Measurements from ENCODE around the gene MCC. TPM values are rescaled to one million over a fixed set of nuclear protein-coding genes. Genes with fewer than 3 reads are reported as not detected.

Gene MCC
- total and polyA plus RNA-seq, 2 donors (not counting 1 experiment from before 2014, with no cell fraction given): 3.2 to 41.3 TPM

DNA sequence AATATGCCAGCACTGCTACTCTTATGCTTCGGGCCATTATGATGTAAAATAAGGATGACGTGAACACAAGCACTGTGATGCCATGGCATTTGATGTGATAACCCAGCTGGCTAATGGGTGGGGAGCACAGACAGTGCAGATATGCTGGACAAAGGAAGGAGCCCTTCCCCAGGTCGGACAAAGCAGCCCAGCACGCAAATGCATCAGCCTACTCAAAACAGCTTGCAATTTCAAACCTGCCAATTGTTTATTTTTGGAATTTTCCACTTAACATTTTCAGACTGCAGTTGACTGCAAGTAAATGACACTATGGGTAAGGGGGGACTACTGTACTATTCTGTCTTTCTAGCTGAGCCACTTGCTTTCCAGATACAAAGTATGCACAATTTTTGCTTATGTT lies 330.4 kb downstream of the MCC start:
- no peaks in the 10 kb centered on the region for H3K36me3 ChIP-seq (ENCODE audit: control insufficient read depth, insufficient read depth, low read length)
- no peaks in the 10 kb centered on the region for H3K79me2 ChIP-seq (ENCODE audit: control insufficient read depth, insufficient read depth, low read length)

DNA sequence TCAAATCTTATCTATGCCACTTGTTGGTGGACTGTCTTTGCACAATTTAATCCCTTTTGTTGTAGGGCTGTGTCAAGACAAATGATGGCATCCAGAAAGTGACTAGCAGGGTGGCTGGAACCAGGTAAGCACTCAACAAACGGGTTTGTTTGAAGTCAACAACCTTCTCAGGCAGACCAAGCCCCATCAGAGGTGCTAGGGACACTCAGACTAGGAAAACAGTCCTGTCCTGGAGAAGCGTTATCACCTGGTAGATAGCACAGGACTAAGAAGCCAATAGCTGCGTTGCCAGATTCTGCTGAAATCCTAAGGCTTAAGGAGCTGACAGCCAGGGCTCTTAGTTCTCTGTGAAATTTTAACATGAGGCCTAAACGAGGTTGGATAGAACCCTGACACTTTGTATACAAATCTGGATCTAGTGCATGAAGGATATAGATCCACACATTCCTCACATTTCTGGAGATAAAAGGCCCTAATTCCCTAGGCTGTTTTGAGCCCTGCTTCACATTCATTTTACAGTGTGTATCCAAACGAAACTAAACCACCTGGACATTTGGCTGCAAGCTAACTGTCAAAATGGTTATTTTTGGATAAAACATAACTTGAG lies 331.9 kb downstream of the MCC start:
- no peaks in the 10 kb centered on the region for H3K36me3 ChIP-seq (ENCODE audit: control insufficient read depth, insufficient read depth, low read length)
- H3K79me2 ChIP-seq (ENCODE audit: control insufficient read depth, insufficient read depth, low read length): no peaks in the 10 kb centered on the region
- no peak for DNase-seq (ENCODE audit: low read depth in 2 of 2)
- no peaks in the 10 kb centered on the region for H3K9me3 ChIP-seq (ENCODE audit: control insufficient read depth, insufficient read depth, low read depth, low read length)
- H3K9ac ChIP-seq (ENCODE audit: insufficient read depth, low read length): no peak overlapping the region
- no peak overlapping the region for H3K27ac ChIP-seq (ENCODE audit: insufficient read depth, low read length)
- H3K27me3 ChIP-seq (ENCODE audit: control insufficient read depth, insufficient read depth, low read length): no peaks in the 10 kb centered on the region
- no peak overlapping the region for H3K4me3 ChIP-seq (replicated peaks in 1 of 4; ENCODE audit: control extremely low read depth in 1 of 4, insufficient read depth in 1 of 4, low read depth in 3 of 4, low read length in 4 of 4)
- H2AFZ ChIP-seq (ENCODE audit: low read length): no peak overlapping the region
- H3K4me1 ChIP-seq (ENCODE audit: control insufficient read depth, extremely low read depth, insufficient read depth, low read length): no peaks in the 10 kb centered on the region
- no peak overlapping the region for H3K4me2 ChIP-seq (ENCODE audit: extremely low read depth, insufficient read depth, low read length)
- H4K20me1 ChIP-seq (ENCODE audit: control insufficient read depth, extremely low read depth, insufficient read depth, low read length): no peaks in the 10 kb centered on the region
- TF ChIP-seq, protein P1, sequence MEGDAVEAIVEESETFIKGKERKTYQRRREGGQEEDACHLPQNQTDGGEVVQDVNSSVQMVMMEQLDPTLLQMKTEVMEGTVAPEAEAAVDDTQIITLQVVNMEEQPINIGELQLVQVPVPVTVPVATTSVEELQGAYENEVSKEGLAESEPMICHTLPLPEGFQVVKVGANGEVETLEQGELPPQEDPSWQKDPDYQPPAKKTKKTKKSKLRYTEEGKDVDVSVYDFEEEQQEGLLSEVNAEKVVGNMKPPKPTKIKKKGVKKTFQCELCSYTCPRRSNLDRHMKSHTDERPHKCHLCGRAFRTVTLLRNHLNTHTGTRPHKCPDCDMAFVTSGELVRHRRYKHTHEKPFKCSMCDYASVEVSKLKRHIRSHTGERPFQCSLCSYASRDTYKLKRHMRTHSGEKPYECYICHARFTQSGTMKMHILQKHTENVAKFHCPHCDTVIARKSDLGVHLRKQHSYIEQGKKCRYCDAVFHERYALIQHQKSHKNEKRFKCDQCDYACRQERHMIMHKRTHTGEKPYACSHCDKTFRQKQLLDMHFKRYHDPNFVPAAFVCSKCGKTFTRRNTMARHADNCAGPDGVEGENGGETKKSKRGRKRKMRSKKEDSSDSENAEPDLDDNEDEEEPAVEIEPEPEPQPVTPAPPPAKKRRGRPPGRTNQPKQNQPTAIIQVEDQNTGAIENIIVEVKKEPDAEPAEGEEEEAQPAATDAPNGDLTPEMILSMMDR (conservative IDR thresholded peaks at IDR 0.05 in 1 of 2, IDR thresholded peaks at IDR 0.05 in 1 of 2; ENCODE audit: low read depth in 1 of 2, low read length in 2 of 2): no peak

More for the DNA sequence above, 330.4 kb downstream of the MCC start:
- Histone ChIP-seq H3K9me3 (ENCODE audit: control insufficient read depth, insufficient read depth, low read depth, low read length) (no peaks in the 10 kb centered on the region), H3K27ac (ENCODE audit: insufficient read depth, low read length) (no peak overlapping the region), H3K4me2 (ENCODE audit: extremely low read depth, insufficient read depth, low read length) (no peak overlapping the region), H2AFZ (ENCODE audit: low read length) (no peak overlapping the region), H3K9ac (ENCODE audit: insufficient read depth, low read length) (no peak overlapping the region), H3K27me3 (ENCODE audit: control insufficient read depth, insufficient read depth, low read length) (no peaks in the 10 kb centered on the region), H3K4me3 (replicated peaks in 1 of 4; ENCODE audit: control extremely low read depth in 1 of 4, insufficient read depth in 1 of 4, low read depth in 3 of 4, low read length in 4 of 4) (no peak overlapping the region), H4K20me1 (ENCODE audit: control insufficient read depth, extremely low read depth, insufficient read depth, low read length) (no peaks in the 10 kb centered on the region), H3K4me1 (ENCODE audit: control insufficient read depth, extremely low read depth, insufficient read depth, low read length) (peaks cover 1% of the 10 kb centered on the region)
- no peak for DNase-seq (ENCODE audit: low read depth in 2 of 2)
- no peak for TF ChIP-seq EZH2 (IDR thresholded peaks at IDR 0.05; ENCODE audit: low read length, missing control alignments)
- TF ChIP-seq, protein P1 (conservative IDR thresholded peaks at IDR 0.05 in 1 of 2, IDR thresholded peaks at IDR 0.05 in 1 of 2; ENCODE audit: low read depth in 1 of 2, low read length in 2 of 2): no peak

DNA sequence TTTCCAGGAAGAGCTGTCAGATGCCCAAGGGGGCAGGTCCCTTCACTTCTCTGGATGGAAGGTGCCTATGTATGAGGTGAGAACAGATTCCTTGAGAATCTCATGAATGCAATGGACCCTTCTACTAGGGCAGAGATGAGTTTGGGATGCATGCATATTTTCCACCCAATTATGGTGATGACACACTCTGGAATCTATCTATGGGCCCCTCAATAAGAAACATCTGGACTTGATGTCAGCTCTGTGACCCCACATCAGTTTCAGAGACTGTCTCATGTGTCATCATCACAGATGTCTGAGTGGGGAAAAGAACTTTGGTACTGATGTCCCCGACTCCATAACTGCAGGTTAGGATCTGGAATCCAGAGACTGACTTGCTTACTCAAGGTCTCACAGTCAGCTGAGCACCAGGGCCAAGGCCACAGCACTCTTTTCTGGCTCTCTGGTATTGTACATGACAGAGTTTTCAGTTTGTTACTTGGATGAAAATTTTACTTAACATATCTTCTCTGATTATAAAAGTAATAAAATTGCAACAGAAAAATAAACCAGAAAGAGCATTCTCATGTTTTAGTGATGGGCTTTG lies 334.6 kb downstream of the MCC start:
- Histone ChIP-seq H3K79me2 (ENCODE audit: control insufficient read depth, insufficient read depth, low read length) (no peaks in the 10 kb centered on the region), H3K4me1 (ENCODE audit: control insufficient read depth, extremely low read depth, insufficient read depth, low read length) (no peaks in the 10 kb centered on the region), H3K9me3 (ENCODE audit: control insufficient read depth, insufficient read depth, low read depth, low read length) (no peaks in the 10 kb centered on the region), H3K27ac (ENCODE audit: insufficient read depth, low read length) (no peak overlapping the region), H3K4me2 (ENCODE audit: extremely low read depth, insufficient read depth, low read length) (no peak overlapping the region), H2AFZ (ENCODE audit: low read length) (no peak overlapping the region), H3K4me3 (replicated peaks in 1 of 4; ENCODE audit: control extremely low read depth in 1 of 4, insufficient read depth in 1 of 4, low read depth in 3 of 4, low read length in 4 of 4) (no peak overlapping the region), H3K9ac (ENCODE audit: insufficient read depth, low read length) (no peak overlapping the region), H3K36me3 (ENCODE audit: control insufficient read depth, insufficient read depth, low read length) (no peaks in the 10 kb centered on the region), H3K27me3 (ENCODE audit: control insufficient read depth, insufficient read depth, low read length) (no peaks in the 10 kb centered on the region), H4K20me1 (ENCODE audit: control insufficient read depth, extremely low read depth, insufficient read depth, low read length) (no peaks in the 10 kb centered on the region)
- TF ChIP-seq, protein P1 (conservative IDR thresholded peaks at IDR 0.05 in 1 of 2, IDR thresholded peaks at IDR 0.05 in 1 of 2; ENCODE audit: low read depth in 1 of 2, low read length in 2 of 2): no peak
- no peak for TF ChIP-seq EZH2 (IDR thresholded peaks at IDR 0.05; ENCODE audit: low read length, missing control alignments)
- no peak for DNase-seq (ENCODE audit: low read depth in 2 of 2)
